ENCODE measurements around the gene RNF182. TPM values are rescaled to one million over a fixed set of nuclear protein-coding genes. Genes with fewer than 3 reads are reported as not detected.

Gene RNF182
- total RNA-seq, 4 donors from 2014 or later, result not detected

DNA sequence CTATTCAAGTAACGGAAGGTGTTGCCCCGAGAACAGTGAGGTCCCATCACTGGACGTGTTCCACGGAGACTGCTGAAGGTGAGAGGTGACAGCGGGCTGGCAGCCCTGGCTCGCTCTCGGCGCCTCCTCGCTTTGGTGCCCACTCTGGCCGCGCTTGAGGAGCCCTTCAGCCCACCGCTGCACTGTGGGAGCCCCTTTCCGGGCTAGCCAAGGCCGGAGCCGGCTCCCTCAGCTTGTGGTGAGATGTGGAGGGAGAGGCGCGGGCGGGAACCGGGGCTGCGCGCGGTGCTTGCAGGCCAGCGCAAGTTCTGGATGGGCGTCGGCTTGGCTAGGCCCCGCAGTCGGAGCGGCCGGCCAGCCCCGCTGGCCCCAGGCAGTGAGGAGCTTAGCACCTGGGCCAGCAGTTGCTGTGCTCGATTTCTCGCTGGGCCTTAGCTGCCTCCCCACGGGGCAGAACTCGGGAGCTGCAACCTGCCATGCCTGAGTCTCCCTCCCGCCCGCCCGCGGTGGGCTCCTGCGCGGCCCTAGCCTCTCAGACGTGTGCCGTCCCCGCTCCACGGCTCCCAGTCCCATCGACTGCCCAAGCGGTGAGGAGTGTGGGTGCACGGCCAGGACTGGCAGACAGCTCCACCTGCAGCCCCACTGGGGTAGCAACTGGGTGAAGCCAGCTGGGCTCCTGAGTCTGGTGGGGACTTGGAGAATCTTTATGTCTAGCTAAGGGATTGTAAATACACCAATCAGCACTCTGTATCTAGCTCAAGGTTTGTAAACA, 77.6 kb downstream of the RNF182 start:
- no peaks in the 10 kb centered on the region for H3K27me3 ChIP-seq
- no peak overlapping the region for H3K27ac ChIP-seq
- no peak for DNase-seq
- intact Hi-C loops (cut with DNase I; ENCODE audit: low total_unique reads), result no loop called here
- no peaks in the 10 kb centered on the region for H3K9me3 ChIP-seq
- H3K4me1 ChIP-seq, result no peaks in the 10 kb centered on the region
- TF ChIP-seq CTCF (IDR thresholded peaks at IDR 0.05), result no peak
- WGBS, 2 donors (ENCODE audit: low coverage in 1 of 2), result 96 to 100% methylated on average over 8 to 39 of the region's 47 CpGs
- no peaks in the 10 kb centered on the region for H3K36me3 ChIP-seq
- H3K4me3 ChIP-seq, result no peak overlapping the region
- in situ Hi-C loops (cut with MboI; ENCODE audit: low pct_ligation_motif_present in 1 of 4, low pct_unique_long_range_greater_than_20kb in 1 of 4, low sequenced_read_pairs in 3 of 4), result no loop called here

GRCh38 chr6:14004258-14004657, 79.5 kb downstream of the RNF182 start:
- H3K36me3 ChIP-seq, result no peaks in the 10 kb centered on the region
- intact Hi-C loops (cut with DNase I; ENCODE audit: low total_unique reads), result no loop called here
- H3K4me3 ChIP-seq, result no peak overlapping the region
- H3K27ac ChIP-seq, result no peak overlapping the region
- DNase-seq, result no peak
- peaks cover 6% of the 10 kb centered on the region for H3K27me3 ChIP-seq
- no peak for TF ChIP-seq POLR2AphosphoS5 (IDR thresholded peaks at IDR 0.05)
- no peak for TF ChIP-seq EP300 (IDR thresholded peaks at IDR 0.05; ENCODE audit: low read depth)
- no peak for TF ChIP-seq POLR2A (IDR thresholded peaks at IDR 0.05)
- TF ChIP-seq CTCF (IDR thresholded peaks at IDR 0.05), result no peak
- H3K9me3 ChIP-seq, result no peaks in the 10 kb centered on the region
- H3K4me1 ChIP-seq, result no peaks in the 10 kb centered on the region
- in situ Hi-C loops (cut with MboI; ENCODE audit: low pct_ligation_motif_present in 1 of 4, low pct_unique_long_range_greater_than_20kb in 1 of 4, low sequenced_read_pairs in 3 of 4), result no loop called here
- WGBS, 2 donors (ENCODE audit: low coverage in 1 of 2), result 76 to 84% methylated on average over 9 of the region's 9 CpGs

DNA sequence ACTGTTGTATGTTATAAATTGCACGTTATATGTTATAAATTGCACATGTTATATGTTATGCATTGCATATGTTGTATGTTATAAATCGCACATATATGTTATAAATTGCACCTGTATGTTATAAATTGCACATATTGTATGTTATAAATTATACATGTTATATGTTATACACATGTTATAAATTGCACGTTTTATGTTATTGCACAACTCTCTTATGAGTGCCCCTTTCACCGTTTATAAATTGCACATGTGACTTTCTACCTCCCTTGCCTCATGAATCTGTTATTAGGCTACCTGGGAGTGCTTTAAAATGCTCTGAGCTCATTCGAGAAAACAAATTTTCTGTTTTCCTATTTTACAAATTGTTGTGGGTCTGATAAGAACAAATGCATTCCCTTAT, 84.1 kb downstream of the RNF182 start:
- peaks cover 8% of the 10 kb centered on the region for H3K27me3 ChIP-seq
- in situ Hi-C loops (cut with MboI; ENCODE audit: low pct_ligation_motif_present in 1 of 4, low pct_unique_long_range_greater_than_20kb in 1 of 4, low sequenced_read_pairs in 3 of 4) (no loop called here), intact Hi-C loops (cut with DNase I; ENCODE audit: low total_unique reads) (no loop called here)
- no peak for DNase-seq
- H3K4me3 ChIP-seq, result no peak overlapping the region
- H3K4me1 ChIP-seq, result no peaks in the 10 kb centered on the region
- no peaks in the 10 kb centered on the region for H3K9me3 ChIP-seq
- no peak overlapping the region for H3K27ac ChIP-seq
- 75 to 81% methylated on average over 5 of the region's 5 CpGs for WGBS, 2 donors (ENCODE audit: low coverage in 1 of 2)
- no peak for TF ChIP-seq POLR2AphosphoS5 (IDR thresholded peaks at IDR 0.05)
- no peak for TF ChIP-seq EP300 (IDR thresholded peaks at IDR 0.05; ENCODE audit: low read depth)
- no peak for TF ChIP-seq POLR2A (IDR thresholded peaks at IDR 0.05)
- no peaks in the 10 kb centered on the region for H3K36me3 ChIP-seq

DNA sequence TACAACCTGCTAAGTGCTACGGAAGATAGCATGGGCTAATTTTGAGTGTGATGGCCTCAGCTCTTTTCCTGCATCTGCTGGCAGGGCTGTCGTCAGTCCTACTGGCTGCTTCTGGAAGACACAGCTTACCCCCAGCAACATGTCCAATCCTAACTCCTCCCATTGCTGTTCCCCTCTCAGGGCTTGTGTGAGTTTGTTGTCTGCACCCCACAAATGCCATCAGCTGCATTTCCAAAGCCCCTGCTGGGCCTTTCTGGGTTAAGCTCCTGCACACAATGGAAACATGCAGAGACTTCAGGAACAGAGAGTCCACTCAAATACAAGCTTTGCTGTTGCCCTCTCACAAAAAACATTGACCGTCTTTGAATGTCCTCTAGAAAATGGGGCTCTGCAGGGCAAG, 84.7 kb downstream of the RNF182 start:
- 82 to 83% methylated on average over 1 to 3 of the region's 3 CpGs for WGBS, 2 donors (ENCODE audit: low coverage in 1 of 2)
- Histone ChIP-seq H3K36me3 (no peaks in the 10 kb centered on the region), H3K4me1 (no peaks in the 10 kb centered on the region), H3K4me3 (no peak overlapping the region), H3K27ac (no peak overlapping the region), H3K9me3 (no peaks in the 10 kb centered on the region), H3K27me3 (peaks cover 8% of the 10 kb centered on the region)
- no peak for TF ChIP-seq EP300 (IDR thresholded peaks at IDR 0.05; ENCODE audit: low read depth)
- DNase-seq, result no peak
- in situ Hi-C loops (cut with MboI; ENCODE audit: low pct_ligation_motif_present in 1 of 4, low pct_unique_long_range_greater_than_20kb in 1 of 4, low sequenced_read_pairs in 3 of 4), result no loop called here
- intact Hi-C loops (cut with DNase I; ENCODE audit: low total_unique reads), result no loop called here

- in situ Hi-C loops (cut with MboI; ENCODE audit: low pct_ligation_motif_present in 1 of 4, low pct_unique_long_range_greater_than_20kb in 1 of 4, low sequenced_read_pairs in 3 of 4) (no loop called here), intact Hi-C loops (cut with DNase I; ENCODE audit: low total_unique reads) (no loop called here)
- Histone ChIP-seq H3K36me3 (no peaks in the 10 kb centered on the region), H3K27me3 (peaks cover 8% of the 10 kb centered on the region), H3K4me3 (no peak overlapping the region), H3K27ac (no peak overlapping the region), H3K9me3 (no peaks in the 10 kb centered on the region), H3K4me1 (no peaks in the 10 kb centered on the region)
- WGBS, 2 donors (ENCODE audit: low coverage in 1 of 2), result 57 to 63% methylated on average over 3 of the region's 3 CpGs
- no peak for DNase-seq
- TF ChIP-seq EP300 (IDR thresholded peaks at IDR 0.05; ENCODE audit: low read depth) (no peak), POLR2AphosphoS5 (IDR thresholded peaks at IDR 0.05) (no peak), CTCF (IDR thresholded peaks at IDR 0.05) (no peak), POLR2A (IDR thresholded peaks at IDR 0.05) (no peak)
These were observed 85.5 kb downstream of the RNF182 start for GRCh38 chr6:14010275-14010674.

Data from transverse colon (tissue), 4 donors.